H1 (cell line): Measurements from ENCODE around the gene TYW1B. TPM values are rescaled to one million over a fixed set of nuclear protein-coding genes. Genes with fewer than 3 reads are reported as not detected.
A peak's percentile ranks its signal among the peaks of the same experiment; 100 is the strongest.
"Not testable (repeated sequence)": the region's sequence is repeated elsewhere in the genome, so short reads cannot be mapped to it uniquely, and the experiment has no call there.

Experiments used
- CTCF ChIA-PET: fragments of 300-600 bp; sonication (Branson Sonifier 250); formaldehyde crosslinking; loops from one replicate; lab custom pipeline; 2021; ENCODE audit not compliant: partially characterized antibody; lab: Charles Lee
- POLR2A ChIA-PET: fragments of 300-600 bp; sonication (Branson Sonifier 250); formaldehyde crosslinking; loops from one replicate; lab custom pipeline; 2021; ENCODE audit warnings: inconsistent platforms; ENCODE audit not compliant: partially characterized antibody; lab: Charles Lee
- DNase-seq, 2 experiments: peaks; one replicate each; pipeline versions ENCODE4 v3.0.0 to v3.0.0-alpha.2; 2010 to 2022; ENCODE audit warnings: low spot score in 2 of 2, low read depth in 1 of 2, mixed read lengths in 1 of 2
- FAIRE-seq: peaks from 2 replicates; lab custom pipeline; 2011; peaks lifted over from hg19 to GRCh38; lab: Jason Lieb, UNC
- H2AFZ ChIP-seq: 2 replicates; pipeline ENCODE4 v1.8.1; 2012; ENCODE audit warnings: low read length, inconsistent platforms
- H2AK5ac ChIP-seq: 2 replicates; pipeline ENCODE4 v1.6.1; 2013; ENCODE audit warnings: low read depth, low read length
- H2BK120ac ChIP-seq: replicated peaks from 2 replicates; pipeline ENCODE3; 2013; ENCODE audit warnings: low read depth, low read length, inconsistent platforms
- H2BK12ac ChIP-seq: 2 replicates; pipeline ENCODE4 v1.6.1; 2013; ENCODE audit warnings: low read depth, low read length
- H2BK15ac ChIP-seq: 2 replicates; pipeline ENCODE4 v1.6.1; 2013; ENCODE audit warnings: low read length
- H2BK20ac ChIP-seq: 2 replicates; pipeline ENCODE4 v1.6.1; 2013; ENCODE audit warnings: low read length
- H2BK5ac ChIP-seq: 2 replicates; pipeline ENCODE4 v1.6.1; 2013; ENCODE audit warnings: low read depth, low read length
- H3K14ac ChIP-seq: 2 replicates; pipeline ENCODE4 v1.6.1; 2013; ENCODE audit warnings: inconsistent platforms; ENCODE audit not compliant: insufficient read length
- H3K18ac ChIP-seq: 2 replicates; pipeline ENCODE4 v1.6.1; 2013; ENCODE audit warnings: low read length; ENCODE audit errors: extremely low read depth
- H3K23ac ChIP-seq: 2 replicates; pipeline ENCODE4 v1.6.1; 2013; ENCODE audit warnings: inconsistent platforms; ENCODE audit not compliant: insufficient read length
- H3K23me2 ChIP-seq: 2 replicates; pipeline ENCODE4 v1.6.1; 2013; ENCODE audit warnings: low read depth, low read length
- H3K27ac ChIP-seq: 2 replicates; pipeline ENCODE4 v1.6.1; 2011; ENCODE audit warnings: low read depth, low read length, inconsistent platforms
- H3K27me3 ChIP-seq, 4 experiments: replicated peaks in 1 of 4; 1 replicate in 1 of 4; 2 replicates in 3 of 4; pipeline versions ENCODE4 v1.6.1 to v1.8.1; 2011 to 2013; ENCODE audit warnings: low read length in 3 of 4, mild to moderate bottlenecking in 3 of 4, inconsistent platforms in 2 of 4, mixed read lengths in 2 of 4, moderate library complexity in 1 of 4; ENCODE audit not compliant: control insufficient read depth in 3 of 4, insufficient read depth in 3 of 4; ENCODE audit errors: extremely low read depth in 1 of 4
- H3K36me3 ChIP-seq, 4 experiments: 2 replicates each; pipeline versions ENCODE4 v1.6.1 to v1.8.1; 2011 to 2013; ENCODE audit warnings: mild to moderate bottlenecking in 4 of 4, low read length in 3 of 4, moderate library complexity in 2 of 4, control low read depth in 1 of 4, inconsistent platforms in 1 of 4; ENCODE audit not compliant: insufficient read depth in 4 of 4, control insufficient read depth in 2 of 4
- H3K4ac ChIP-seq: replicated peaks from 2 replicates; pipeline ENCODE3; 2013; ENCODE audit warnings: low read length, low read depth, mixed read lengths, inconsistent platforms; ENCODE audit not compliant: insufficient read length
- H3K4me1 ChIP-seq, 4 experiments: replicated peaks in 1 of 4; 1 replicate in 1 of 4; 2 replicates in 3 of 4; pipeline versions ENCODE4 v1.6.1 to v1.8.1; 2011 to 2013; ENCODE audit warnings: low read length in 3 of 4, inconsistent platforms in 2 of 4, mixed read lengths in 1 of 4; ENCODE audit not compliant: insufficient read depth in 4 of 4, control insufficient read depth in 3 of 4
- H3K4me2 ChIP-seq, 2 experiments: 2 replicates each; pipeline versions ENCODE4 v1.6.1 to v1.8.1; 2011 to 2013; ENCODE audit warnings: low read depth in 2 of 2, low read length in 2 of 2, control low read depth in 1 of 2, inconsistent platforms in 1 of 2, mild to moderate bottlenecking in 1 of 2; ENCODE audit not compliant: insufficient read depth in 1 of 2
- H3K4me3 ChIP-seq, 4 experiments: fragments of 200-600, 300-600 bp in 1 of 4; sonication (generic), shearing (Covaris generic), sonication (Bioruptor Twin) in 1 of 4; 2 replicates each; pipeline versions ENCODE4 v1.5.1 to v1.8.1; 2011 to 2016; ENCODE audit warnings: low read length in 4 of 4, low read depth in 3 of 4, control low read depth in 2 of 4, inconsistent platforms in 2 of 4, mild to moderate bottlenecking in 2 of 4, mixed read lengths in 1 of 4, moderate library complexity in 1 of 4; ENCODE audit not compliant: insufficient read depth in 2 of 4; ENCODE audit errors: extremely low read depth in 1 of 4
- H3K56ac ChIP-seq: replicated peaks from 2 replicates; pipeline ENCODE3; 2013; ENCODE audit warnings: low read depth, mild to moderate bottlenecking, mixed read lengths, low read length, inconsistent platforms; ENCODE audit not compliant: insufficient read length
- H3K79me1 ChIP-seq: 2 replicates; pipeline ENCODE4 v1.6.1; 2013; ENCODE audit warnings: low read depth, low read length, control low read depth
- H3K79me2 ChIP-seq, 2 experiments: 2 replicates each; pipeline versions ENCODE4 v1.6.1 to v1.8.1; 2012 to 2013; ENCODE audit warnings: low read length in 2 of 2, mild to moderate bottlenecking in 2 of 2, inconsistent platforms in 1 of 2; ENCODE audit not compliant: insufficient read depth in 2 of 2, control insufficient read depth in 1 of 2
- H3K9ac ChIP-seq, 4 experiments: replicated peaks in 1 of 4; 1 replicate in 1 of 4; 2 replicates in 3 of 4; pipeline versions ENCODE4 v1.6.1 to v1.8.1; 2011 to 2013; ENCODE audit warnings: low read depth in 3 of 4, low read length in 3 of 4, control low read depth in 2 of 4, mild to moderate bottlenecking in 2 of 4, moderate library complexity in 2 of 4, inconsistent platforms in 1 of 4; ENCODE audit errors: extremely low read depth in 1 of 4
- H3K9me3 ChIP-seq, 2 experiments: 2 replicates each; pipeline versions ENCODE4 v1.6.1 to v1.8.1; 2012 to 2013; ENCODE audit warnings: mild to moderate bottlenecking in 2 of 2, moderate library complexity in 2 of 2, control low read depth in 1 of 2, inconsistent platforms in 1 of 2, low read depth in 1 of 2, low read length in 1 of 2, mixed read lengths in 1 of 2; ENCODE audit not compliant: insufficient read depth in 2 of 2
- H4K20me1 ChIP-seq, 2 experiments: replicated peaks in 1 of 2; 2 replicates each; pipeline versions ENCODE3 to v1.8.1; 2011 to 2013; ENCODE audit warnings: inconsistent platforms in 2 of 2, low read length in 2 of 2, mild to moderate bottlenecking in 1 of 2; ENCODE audit not compliant: insufficient read depth in 2 of 2, control insufficient read depth in 1 of 2
- H4K5ac ChIP-seq: 2 replicates; pipeline ENCODE4 v1.6.1; 2013; ENCODE audit warnings: low read length, low read depth, mixed read lengths, inconsistent platforms; ENCODE audit not compliant: insufficient read length
- H4K8ac ChIP-seq: 2 replicates; pipeline ENCODE4 v1.8.0; 2013; ENCODE audit warnings: mild to moderate bottlenecking, moderate library complexity, low read length, inconsistent platforms; ENCODE audit not compliant: insufficient read depth; ENCODE audit errors: extremely low read depth
- H4K91ac ChIP-seq: replicated peaks from 2 replicates; pipeline ENCODE3; 2013; ENCODE audit warnings: low read length, mixed read lengths, inconsistent platforms; ENCODE audit not compliant: insufficient read length
- RAD21 ChIP-seq, 2 experiments: IDR thresholded peaks in 1 of 2; conservative IDR thresholded peaks in 1 of 2; 2 replicates each; pipeline ENCODE4 v1.6.1; 2011; ENCODE audit warnings: low read depth in 2 of 2, low read length in 2 of 2, improper control_type of control experiment in 1 of 2, inconsistent platforms in 1 of 2, mild to moderate bottlenecking in 1 of 2, moderate library complexity in 1 of 2
- WGBS, 2 experiments: shearing (Covaris generic) in 1 of 2; methylation state at CpG; one replicate each; pipeline versions ENCODE4 v1.1.6 to v1.1.7; 2013 to 2015; ENCODE audit warnings: low lambda C conversion rate in 2 of 2, mixed read lengths in 2 of 2, inconsistent platforms in 1 of 2, low coverage in 1 of 2, missing lambda C conversion rate in 1 of 2; ENCODE audit not compliant: insufficient replicate concordance in 2 of 2, insufficient coverage in 1 of 2, insufficient read length in 1 of 2; ENCODE audit errors: extremely low coverage in 1 of 2, missing lambda C conversion rate in 1 of 2; 5-methylcytosine and 5-hydroxymethylcytosine counted together
- polyA plus RNA-seq, 7 experiments: library from polyadenylated mRNA; depleted of rRNA in 3 of 7; stranded (reverse) in 5 of 7; unstranded in 2 of 7; fragments of >200 nt in 5 of 7; fragments of 200-250 nt in 2 of 7; gene quantifications; 1 replicate in 5 of 7; 2 replicates in 1 of 7; 4 replicates in 1 of 7; pipeline versions ENCODE4 v1.2.1 to v1.2.3, GENCODE V29; 2011 to 2013; ENCODE audit warnings: missing spikeins in 2 of 7, mixed read lengths in 2 of 7
- total RNA-seq: library from RNA; stranded (reverse); fragmentation: NEBNext Ultra II Directional; extraction: Animal tissue kit (Norgen Biotek cat#: 25700); gene quantifications from 2 replicates; pipeline ENCODE4 v1.2.1, GENCODE V29; 2021

Gene TYW1B
- total and polyA plus RNA-seq, 2 of the 8 experiments (the other 6 are each of a cell fraction or from before 2014, with no cell fraction given): 6.8 to 12.6 TPM

GRCh38 chr7:72823765-72824732 lies 4.0 kb downstream of the TYW1B start:
- H3K23me2 ChIP-seq, H2AK5ac ChIP-seq, H2BK15ac ChIP-seq, H3K4me1 ChIP-seq, H3K23ac ChIP-seq, H3K79me1 ChIP-seq, DNase-seq, H3K4ac ChIP-seq, H3K14ac ChIP-seq, H4K5ac ChIP-seq, H3K18ac ChIP-seq, H4K91ac ChIP-seq, H3K27ac ChIP-seq, H3K9ac ChIP-seq, H3K56ac ChIP-seq, H2AFZ ChIP-seq, H2BK120ac ChIP-seq, H3K9me3 ChIP-seq, H2BK12ac ChIP-seq, H2BK20ac ChIP-seq, H3K36me3 ChIP-seq, H4K8ac ChIP-seq, H3K4me2 ChIP-seq, H3K27me3 ChIP-seq, H4K20me1 ChIP-seq, H2BK5ac ChIP-seq, H3K4me3 ChIP-seq: not testable (repeated sequence)
- CTCF ChIA-PET: interaction anchor here (0.7 to 2.2 kb wide), 3 partner anchors 18 to 91 kb away, joined by 3 to 10 read pairs (median 3); no protein-coding TSS in a partner anchor
- peaks cover 0 to 27% of the 10 kb centered on the region in 2 experiments; a peak in 2 of 4 replicates for H3K79me2 ChIP-seq
- whole genome bisulfite sequencing, 2 experiments: 76% methylated on average over 8 of the region's 11 CpGs; no CpG with 5 or more reads in 1 of the 2 experiments
- TF ChIP-seq RAD21 (IDR thresholded peaks at IDR 0.05 in 1 of 2, conservative IDR thresholded peaks at IDR 0.05 in 1 of 2; ENCODE audit: low read depth in 2 of 2, low read length in 2 of 2): peak in 1 of 2 experiments; percentile 4; a peak in 1 of 4 replicates
- POLR2A ChIA-PET: interaction anchor here (0.6 kb wide), 1 partner anchor 724 kb away, joined by 3 read pairs; no protein-coding TSS in a partner anchor
- FAIRE-seq: peak; percentile 84
